H1 (cell line): ENCODE results near the gene TANC1. TPM values are rescaled to one million over a fixed set of nuclear protein-coding genes. Genes with fewer than 3 reads are reported as not detected.

Experiments used
- CTCF ChIA-PET: fragments of 300-600 bp; sonication (Branson Sonifier 250); formaldehyde crosslinking; loops from one replicate; lab custom pipeline; 2021; ENCODE audit not compliant: partially characterized antibody; lab: Charles Lee
- POLR2A ChIA-PET: fragments of 300-600 bp; sonication (Branson Sonifier 250); formaldehyde crosslinking; loops from one replicate; lab custom pipeline; 2021; ENCODE audit warnings: inconsistent platforms; ENCODE audit not compliant: partially characterized antibody; lab: Charles Lee
- DNase-seq, 2 experiments: peaks; one replicate each; pipeline versions ENCODE4 v3.0.0 to v3.0.0-alpha.2; 2010 to 2022; ENCODE audit warnings: low spot score in 2 of 2, low read depth in 1 of 2, mixed read lengths in 1 of 2
- FAIRE-seq: peaks from 2 replicates; lab custom pipeline; 2011; peaks lifted over from hg19 to GRCh38; lab: Jason Lieb, UNC
- H2AFZ ChIP-seq: 2 replicates; pipeline ENCODE4 v1.8.1; 2012; ENCODE audit warnings: low read length, inconsistent platforms
- H2AK5ac ChIP-seq: 2 replicates; pipeline ENCODE4 v1.6.1; 2013; ENCODE audit warnings: low read depth, low read length
- H2BK120ac ChIP-seq: replicated peaks from 2 replicates; pipeline ENCODE3; 2013; ENCODE audit warnings: low read depth, low read length, inconsistent platforms
- H2BK12ac ChIP-seq: 2 replicates; pipeline ENCODE4 v1.6.1; 2013; ENCODE audit warnings: low read depth, low read length
- H2BK15ac ChIP-seq: 2 replicates; pipeline ENCODE4 v1.6.1; 2013; ENCODE audit warnings: low read length
- H2BK20ac ChIP-seq: 2 replicates; pipeline ENCODE4 v1.6.1; 2013; ENCODE audit warnings: low read length
- H2BK5ac ChIP-seq: 2 replicates; pipeline ENCODE4 v1.6.1; 2013; ENCODE audit warnings: low read depth, low read length
- H3K14ac ChIP-seq: 2 replicates; pipeline ENCODE4 v1.6.1; 2013; ENCODE audit warnings: inconsistent platforms; ENCODE audit not compliant: insufficient read length
- H3K18ac ChIP-seq: 2 replicates; pipeline ENCODE4 v1.6.1; 2013; ENCODE audit warnings: low read length; ENCODE audit errors: extremely low read depth
- H3K23ac ChIP-seq: 2 replicates; pipeline ENCODE4 v1.6.1; 2013; ENCODE audit warnings: inconsistent platforms; ENCODE audit not compliant: insufficient read length
- H3K23me2 ChIP-seq: 2 replicates; pipeline ENCODE4 v1.6.1; 2013; ENCODE audit warnings: low read depth, low read length
- H3K27ac ChIP-seq: 2 replicates; pipeline ENCODE4 v1.6.1; 2011; ENCODE audit warnings: low read depth, low read length, inconsistent platforms
- H3K27me3 ChIP-seq, 4 experiments: replicated peaks in 1 of 4; 1 replicate in 1 of 4; 2 replicates in 3 of 4; pipeline versions ENCODE4 v1.6.1 to v1.8.1; 2011 to 2013; ENCODE audit warnings: low read length in 3 of 4, mild to moderate bottlenecking in 3 of 4, inconsistent platforms in 2 of 4, mixed read lengths in 2 of 4, moderate library complexity in 1 of 4; ENCODE audit not compliant: control insufficient read depth in 3 of 4, insufficient read depth in 3 of 4; ENCODE audit errors: extremely low read depth in 1 of 4
- H3K36me3 ChIP-seq, 4 experiments: 2 replicates each; pipeline versions ENCODE4 v1.6.1 to v1.8.1; 2011 to 2013; ENCODE audit warnings: mild to moderate bottlenecking in 4 of 4, low read length in 3 of 4, moderate library complexity in 2 of 4, control low read depth in 1 of 4, inconsistent platforms in 1 of 4; ENCODE audit not compliant: insufficient read depth in 4 of 4, control insufficient read depth in 2 of 4
- H3K4ac ChIP-seq: replicated peaks from 2 replicates; pipeline ENCODE3; 2013; ENCODE audit warnings: low read length, low read depth, mixed read lengths, inconsistent platforms; ENCODE audit not compliant: insufficient read length
- H3K4me1 ChIP-seq, 4 experiments: replicated peaks in 1 of 4; 1 replicate in 1 of 4; 2 replicates in 3 of 4; pipeline versions ENCODE4 v1.6.1 to v1.8.1; 2011 to 2013; ENCODE audit warnings: low read length in 3 of 4, inconsistent platforms in 2 of 4, mixed read lengths in 1 of 4; ENCODE audit not compliant: insufficient read depth in 4 of 4, control insufficient read depth in 3 of 4
- H3K4me2 ChIP-seq, 2 experiments: 2 replicates each; pipeline versions ENCODE4 v1.6.1 to v1.8.1; 2011 to 2013; ENCODE audit warnings: low read depth in 2 of 2, low read length in 2 of 2, control low read depth in 1 of 2, inconsistent platforms in 1 of 2, mild to moderate bottlenecking in 1 of 2; ENCODE audit not compliant: insufficient read depth in 1 of 2
- H3K4me3 ChIP-seq, 4 experiments: fragments of 200-600, 300-600 bp in 1 of 4; sonication (generic), shearing (Covaris generic), sonication (Bioruptor Twin) in 1 of 4; 2 replicates each; pipeline versions ENCODE4 v1.5.1 to v1.8.1; 2011 to 2016; ENCODE audit warnings: low read length in 4 of 4, low read depth in 3 of 4, control low read depth in 2 of 4, inconsistent platforms in 2 of 4, mild to moderate bottlenecking in 2 of 4, mixed read lengths in 1 of 4, moderate library complexity in 1 of 4; ENCODE audit not compliant: insufficient read depth in 2 of 4; ENCODE audit errors: extremely low read depth in 1 of 4
- H3K56ac ChIP-seq: replicated peaks from 2 replicates; pipeline ENCODE3; 2013; ENCODE audit warnings: low read depth, mild to moderate bottlenecking, mixed read lengths, low read length, inconsistent platforms; ENCODE audit not compliant: insufficient read length
- H3K79me1 ChIP-seq: 2 replicates; pipeline ENCODE4 v1.6.1; 2013; ENCODE audit warnings: low read depth, low read length, control low read depth
- H3K79me2 ChIP-seq, 2 experiments: 2 replicates each; pipeline versions ENCODE4 v1.6.1 to v1.8.1; 2012 to 2013; ENCODE audit warnings: low read length in 2 of 2, mild to moderate bottlenecking in 2 of 2, inconsistent platforms in 1 of 2; ENCODE audit not compliant: insufficient read depth in 2 of 2, control insufficient read depth in 1 of 2
- H3K9ac ChIP-seq, 4 experiments: replicated peaks in 1 of 4; 1 replicate in 1 of 4; 2 replicates in 3 of 4; pipeline versions ENCODE4 v1.6.1 to v1.8.1; 2011 to 2013; ENCODE audit warnings: low read depth in 3 of 4, low read length in 3 of 4, control low read depth in 2 of 4, mild to moderate bottlenecking in 2 of 4, moderate library complexity in 2 of 4, inconsistent platforms in 1 of 4; ENCODE audit errors: extremely low read depth in 1 of 4
- H3K9me3 ChIP-seq, 2 experiments: 2 replicates each; pipeline versions ENCODE4 v1.6.1 to v1.8.1; 2012 to 2013; ENCODE audit warnings: mild to moderate bottlenecking in 2 of 2, moderate library complexity in 2 of 2, control low read depth in 1 of 2, inconsistent platforms in 1 of 2, low read depth in 1 of 2, low read length in 1 of 2, mixed read lengths in 1 of 2; ENCODE audit not compliant: insufficient read depth in 2 of 2
- H4K20me1 ChIP-seq, 2 experiments: replicated peaks in 1 of 2; 2 replicates each; pipeline versions ENCODE3 to v1.8.1; 2011 to 2013; ENCODE audit warnings: inconsistent platforms in 2 of 2, low read length in 2 of 2, mild to moderate bottlenecking in 1 of 2; ENCODE audit not compliant: insufficient read depth in 2 of 2, control insufficient read depth in 1 of 2
- H4K5ac ChIP-seq: 2 replicates; pipeline ENCODE4 v1.6.1; 2013; ENCODE audit warnings: low read length, low read depth, mixed read lengths, inconsistent platforms; ENCODE audit not compliant: insufficient read length
- H4K8ac ChIP-seq: 2 replicates; pipeline ENCODE4 v1.8.0; 2013; ENCODE audit warnings: mild to moderate bottlenecking, moderate library complexity, low read length, inconsistent platforms; ENCODE audit not compliant: insufficient read depth; ENCODE audit errors: extremely low read depth
- H4K91ac ChIP-seq: replicated peaks from 2 replicates; pipeline ENCODE3; 2013; ENCODE audit warnings: low read length, mixed read lengths, inconsistent platforms; ENCODE audit not compliant: insufficient read length
- KDM4A ChIP-seq: IDR thresholded peaks from one replicate; pipeline ENCODE4 v1.7.1; 2012; ENCODE audit warnings: low read depth, mild to moderate bottlenecking, moderate library complexity, low read length, inconsistent platforms; ENCODE audit not compliant: severe bottlenecking
- NANOG ChIP-seq: IDR thresholded peaks from 2 replicates; pipeline ENCODE4 v1.6.1; 2011; ENCODE audit warnings: low read length, low read depth, mild to moderate bottlenecking, inconsistent platforms; ENCODE audit not compliant: insufficient read depth, poor library complexity, severe bottlenecking
- POLR2A ChIP-seq, 2 experiments: IDR thresholded peaks; 1 replicate in 1 of 2; 2 replicates in 1 of 2; pipeline ENCODE4 v1.6.1; 2011; ENCODE audit warnings: low read depth in 2 of 2, low read length in 2 of 2, mild to moderate bottlenecking in 2 of 2; ENCODE audit errors: control extremely low read depth in 1 of 2
- SP4 ChIP-seq: IDR thresholded peaks from 2 replicates; pipeline ENCODE4 v1.6.1; 2012; ENCODE audit warnings: low read length, inconsistent platforms
- WGBS, 2 experiments: shearing (Covaris generic) in 1 of 2; methylation state at CpG; one replicate each; pipeline versions ENCODE4 v1.1.6 to v1.1.7; 2013 to 2015; ENCODE audit warnings: low lambda C conversion rate in 2 of 2, mixed read lengths in 2 of 2, inconsistent platforms in 1 of 2, low coverage in 1 of 2, missing lambda C conversion rate in 1 of 2; ENCODE audit not compliant: insufficient replicate concordance in 2 of 2, insufficient coverage in 1 of 2, insufficient read length in 1 of 2; ENCODE audit errors: extremely low coverage in 1 of 2, missing lambda C conversion rate in 1 of 2; 5-methylcytosine and 5-hydroxymethylcytosine counted together
- polyA plus RNA-seq, 7 experiments: library from polyadenylated mRNA; depleted of rRNA in 3 of 7; stranded (reverse) in 5 of 7; unstranded in 2 of 7; fragments of >200 nt in 5 of 7; fragments of 200-250 nt in 2 of 7; gene quantifications; 1 replicate in 5 of 7; 2 replicates in 1 of 7; 4 replicates in 1 of 7; pipeline versions ENCODE4 v1.2.1 to v1.2.3, GENCODE V29; 2011 to 2013; ENCODE audit warnings: missing spikeins in 2 of 7, mixed read lengths in 2 of 7
- total RNA-seq: library from RNA; stranded (reverse); fragmentation: NEBNext Ultra II Directional; extraction: Animal tissue kit (Norgen Biotek cat#: 25700); gene quantifications from 2 replicates; pipeline ENCODE4 v1.2.1, GENCODE V29; 2021

Gene TANC1
- total and polyA plus RNA-seq, 2 of the 8 experiments (the other 6 are each of a cell fraction or from before 2014, with no cell fraction given), result 4.1 to 7.6 TPM

- H2BK5ac ChIP-seq, result no peak overlapping the region
- H3K4ac ChIP-seq, result no peak overlapping the region
- H4K91ac ChIP-seq, result no peak overlapping the region
- H2BK12ac ChIP-seq, result 0 out of 2 replicates have a peak overlapping the region, but pooled peaks have one; percentile 45
- no peak for TF ChIP-seq SP4
- no peak for TF ChIP-seq NANOG
- peak; percentile 73 for TF ChIP-seq KDM4A
- no peak for TF ChIP-seq POLR2A (IDR thresholded peaks at IDR 0.05; ENCODE audit: control extremely low read depth in 1 of 2, low read depth in 2 of 2, low read length in 2 of 2)
- TF ChIP-seq, all 59 proteins: peak for 1
- no peak overlapping the region for H3K27ac ChIP-seq
- peak overlapping the region; percentile 64 to 87 (median 69) for H3K4me3 ChIP-seq
- no peak overlapping the region for H3K56ac ChIP-seq
- no peak overlapping the region for H3K23ac ChIP-seq
- 2% methylated on average over 18 of the region's 36 CpGs; no CpG with 5 or more reads in 1 of the 2 experiments for WGBS, 2 experiments
- H2BK20ac ChIP-seq, result no peak overlapping the region
- H2AK5ac ChIP-seq, result no peak overlapping the region
- ChIA-PET CTCF (interaction anchor here (1.0 to 1.6 kb wide), 4 partner anchors 17 to 183 kb away, joined by 3 to 5 read pairs (median 4); no protein-coding TSS in a partner anchor), POLR2A (interaction anchor here (0.6 to 1.1 kb wide), 6 partner anchors 9 to 743 kb away, joined by 3 to 5 read pairs (median 4); partner anchors contain the start of gene MARCHF7)
- H3K36me3 ChIP-seq, result no peaks in the 10 kb centered on the region
- H4K5ac ChIP-seq, result no peak overlapping the region
- peaks cover 0 to 10% of the 10 kb centered on the region in 2 experiments; a peak in 2 of 4 replicates for H3K79me2 ChIP-seq
- H3K23me2 ChIP-seq, result peaks cover 21% of the 10 kb centered on the region
- H3K9ac ChIP-seq, result peak overlapping the region in 2 of 4 experiments; percentile 20 to 81; a peak in 2 of 7 replicates
- peak overlapping the region; percentile 51; the same call in 1 of the 2 replicates for H3K18ac ChIP-seq
- H3K4me2 ChIP-seq, result peak overlapping the region; percentile 93 to 97
- H3K79me1 ChIP-seq, result no peaks in the 10 kb centered on the region
- H3K4me1 ChIP-seq, result peaks cover 0 to 6% (median 2%) of the 10 kb centered on the region in 4 experiments; a peak in 5 of 7 replicates
- H3K27me3 ChIP-seq, result peaks cover 5 to 54% (median 31%) of the 10 kb centered on the region in 4 experiments
- peaks cover 3 to 8% of the 10 kb centered on the region in 2 experiments for H4K20me1 ChIP-seq
- peak overlapping the region; percentile 24 for H2BK120ac ChIP-seq
- FAIRE-seq, result no peak
- H3K14ac ChIP-seq, result no peak overlapping the region
- peak overlapping the region; percentile 57; the same call in 1 of the 2 replicates for H4K8ac ChIP-seq
- no peaks in the 10 kb centered on the region for H3K9me3 ChIP-seq
- H2BK15ac ChIP-seq, result no peak overlapping the region
- peak in 1 of 2 experiments; percentile 68 for DNase-seq
- H2AFZ ChIP-seq, result peak overlapping the region; percentile 81; the same call in 1 of the 2 replicates
Measured at GRCh38 chr2:158969162-158969714, 798 bp downstream of the TANC1 start.
